ENCODE results near the gene IPPK.
"Not testable (repeated sequence)": the region's sequence is repeated elsewhere in the genome, so short reads cannot be mapped to it uniquely, and the experiment has no call there.

Gene IPPK

DNA sequence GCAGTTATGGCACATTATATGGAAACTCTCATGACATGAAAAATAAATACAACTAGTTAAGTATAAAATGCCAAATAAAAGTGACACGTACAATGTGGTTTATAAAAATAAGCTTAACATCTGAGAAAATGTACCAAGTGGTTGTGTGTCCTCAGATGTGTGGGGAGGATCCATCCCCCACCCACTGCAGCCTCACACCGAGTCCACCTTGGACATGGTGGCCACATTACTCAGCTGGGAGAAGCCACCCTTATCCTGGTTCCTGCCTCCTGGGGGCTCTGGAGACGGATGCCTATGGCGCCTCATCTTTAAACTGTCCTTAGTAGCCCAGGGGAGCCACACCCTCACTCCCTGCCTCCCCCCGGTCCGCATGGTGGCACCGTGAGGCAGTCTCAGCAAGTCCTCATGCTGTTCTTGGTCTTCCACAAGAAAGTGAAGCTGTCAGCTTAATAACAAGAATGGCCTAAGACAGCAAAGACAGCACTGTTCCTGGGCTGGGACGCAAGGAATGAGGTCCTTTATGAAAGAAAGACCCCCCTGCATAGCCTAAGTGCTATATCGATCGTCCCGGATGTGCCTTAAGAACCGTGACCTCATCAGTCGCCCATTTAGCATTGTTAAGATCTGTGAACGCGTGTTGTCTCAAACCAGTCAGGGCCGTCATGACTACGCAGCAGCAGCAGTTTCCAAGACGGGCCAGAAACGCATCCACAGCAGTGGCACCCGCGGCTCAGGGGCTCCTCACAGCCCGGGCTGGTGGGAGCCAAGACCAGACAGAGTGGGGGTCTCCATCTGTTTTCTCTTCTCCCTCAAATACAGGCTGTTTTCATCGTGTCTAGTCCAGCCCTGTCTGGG, 56.4 kb downstream of the IPPK start:
- DNase-seq = no peak

DNA sequence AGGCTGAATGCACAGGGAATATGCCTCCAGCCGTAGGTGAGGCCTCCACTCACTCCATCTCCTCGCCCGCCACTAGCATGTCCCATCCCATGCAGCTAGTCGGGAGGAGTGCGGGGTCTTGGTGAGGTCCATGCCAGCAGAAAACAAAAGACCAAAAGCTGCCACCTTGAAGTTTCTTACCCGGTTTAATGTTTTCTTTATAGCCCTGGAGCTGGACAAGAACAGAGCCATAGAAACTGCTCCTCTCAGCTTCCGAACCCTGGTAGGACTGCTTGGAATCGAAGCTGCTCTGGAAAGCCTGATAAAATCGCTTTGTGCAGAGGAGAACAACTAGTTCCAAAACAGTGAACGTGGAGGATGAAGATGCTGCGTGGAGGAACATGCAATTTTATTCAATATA, 57.1 kb downstream of the IPPK start:
- no peak for DNase-seq

DNA sequence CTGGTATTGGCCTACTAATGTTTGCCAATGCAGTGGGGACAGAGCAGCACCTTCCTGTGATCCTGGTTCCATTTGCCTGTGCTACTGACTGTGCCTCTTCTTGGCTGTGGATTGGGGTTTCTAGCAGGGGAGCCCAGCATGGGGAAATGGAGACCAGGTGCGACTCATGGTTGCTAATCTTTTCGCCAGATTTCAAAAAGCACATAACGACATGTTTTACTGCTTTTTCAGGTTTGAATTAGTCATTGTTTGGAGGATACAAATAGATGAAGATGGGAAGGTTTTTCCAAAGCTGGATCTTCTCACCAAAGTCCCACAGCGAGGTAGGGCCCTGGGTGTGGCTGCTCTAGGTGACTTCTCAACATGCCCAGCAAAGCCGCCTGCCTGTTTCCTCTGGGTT, 57.6 kb downstream of the IPPK start:
- no peak for DNase-seq

DNA sequence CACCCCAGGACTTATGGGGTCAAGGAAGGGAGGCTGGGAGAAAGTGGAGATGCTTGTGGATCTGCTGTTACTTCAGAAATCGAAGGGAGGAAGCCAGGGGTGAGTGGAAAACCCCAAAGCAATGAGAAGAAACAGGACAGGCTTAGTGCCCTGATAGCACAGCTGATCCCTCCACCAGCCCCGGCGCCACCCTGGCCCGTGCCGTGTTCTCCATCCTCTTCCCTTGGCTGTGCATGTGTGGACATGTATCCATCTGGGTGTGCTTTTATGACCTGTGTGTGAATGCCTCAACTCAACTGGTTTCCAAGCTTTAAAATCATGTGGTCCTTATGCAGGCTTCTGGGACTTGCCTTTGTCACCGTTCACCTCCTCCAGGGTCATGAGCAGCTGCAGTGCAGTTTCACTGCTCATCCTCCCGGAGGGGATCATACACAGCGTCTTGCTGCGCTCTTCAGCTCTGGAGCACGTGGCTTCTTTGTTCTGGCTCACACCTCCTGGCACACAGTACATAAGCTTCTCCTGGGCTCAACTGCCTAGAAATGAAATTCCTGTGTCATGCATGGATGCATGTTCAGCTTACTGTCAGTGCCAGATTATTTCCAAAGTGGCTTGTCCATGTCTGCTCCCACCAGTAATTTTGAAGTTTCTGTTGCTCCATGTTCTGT, 58.2 kb downstream of the IPPK start:
- DNase-seq = no peak

DNA sequence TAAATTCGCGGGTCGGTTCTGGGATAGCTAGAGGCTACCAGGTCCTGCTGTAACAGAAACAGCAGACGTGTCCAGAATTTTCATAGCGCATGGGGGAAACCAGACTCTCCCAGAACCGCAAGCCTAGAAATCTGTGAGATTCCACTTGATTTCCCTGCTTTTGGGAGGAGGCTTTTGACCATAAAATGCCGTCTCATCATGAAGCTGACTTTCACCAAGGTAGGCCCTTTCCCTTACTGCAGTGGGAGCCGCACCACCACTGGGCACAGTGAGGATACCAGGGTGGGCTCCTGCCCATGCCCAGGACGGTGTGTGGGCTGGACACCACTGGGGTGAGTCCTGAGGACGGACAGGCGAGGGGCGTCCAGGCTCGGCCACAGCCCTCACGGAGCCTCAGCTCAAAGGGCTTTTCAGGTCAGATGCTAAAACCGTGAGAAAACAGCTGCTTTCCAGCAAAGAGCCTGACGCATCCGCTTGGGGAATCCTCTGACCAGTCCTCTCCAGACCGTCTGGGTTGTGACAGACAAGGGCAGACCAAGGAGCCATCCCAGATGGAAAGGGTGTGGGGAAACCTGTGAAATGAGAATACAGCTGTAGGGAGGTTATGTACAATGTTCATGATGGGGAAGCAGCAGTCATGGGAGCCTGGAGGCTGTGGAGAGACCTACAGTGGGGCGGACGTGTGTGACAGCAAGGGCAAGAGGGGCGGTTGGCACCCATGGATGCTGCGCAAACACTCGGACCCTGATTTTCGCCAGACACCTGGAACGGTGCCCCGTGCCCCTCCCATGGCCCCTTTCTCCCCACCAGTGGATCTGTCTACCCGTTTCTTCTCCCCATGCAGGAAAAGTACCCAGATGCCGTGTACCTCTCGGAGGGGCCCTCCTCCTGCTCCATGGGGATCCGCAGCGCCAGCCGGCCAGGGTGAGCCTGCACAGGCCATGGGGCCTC, 59.2 kb downstream of the IPPK start:
- no peak for DNase-seq

DNA sequence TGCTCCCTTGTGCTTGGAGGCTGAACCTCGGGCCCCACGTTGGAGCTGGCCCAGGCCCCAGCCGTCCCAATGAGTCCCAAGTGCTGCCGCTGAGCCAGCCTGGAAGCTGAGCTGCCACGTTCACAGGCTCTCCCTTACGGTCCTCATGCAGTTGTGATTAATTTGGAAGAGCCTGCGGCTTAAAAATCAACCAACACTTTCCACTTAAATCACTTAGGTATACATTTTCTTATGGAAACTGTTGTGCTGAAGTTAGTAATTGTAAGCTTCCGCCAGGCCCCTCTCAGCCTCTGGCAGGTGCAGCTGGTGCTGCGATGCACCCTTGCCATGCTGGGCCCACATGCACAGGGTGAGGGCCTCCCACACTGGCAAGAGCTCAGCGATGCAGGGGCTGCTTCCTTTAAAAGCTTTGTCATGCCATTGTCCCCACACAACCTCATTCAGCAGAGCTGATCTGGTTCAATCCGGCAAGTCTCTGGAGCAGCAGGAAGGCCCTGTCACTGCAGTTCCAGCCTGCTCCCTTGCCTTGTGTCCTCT, 61.0 kb downstream of the IPPK start:
- DNase-seq = no peak

DNA sequence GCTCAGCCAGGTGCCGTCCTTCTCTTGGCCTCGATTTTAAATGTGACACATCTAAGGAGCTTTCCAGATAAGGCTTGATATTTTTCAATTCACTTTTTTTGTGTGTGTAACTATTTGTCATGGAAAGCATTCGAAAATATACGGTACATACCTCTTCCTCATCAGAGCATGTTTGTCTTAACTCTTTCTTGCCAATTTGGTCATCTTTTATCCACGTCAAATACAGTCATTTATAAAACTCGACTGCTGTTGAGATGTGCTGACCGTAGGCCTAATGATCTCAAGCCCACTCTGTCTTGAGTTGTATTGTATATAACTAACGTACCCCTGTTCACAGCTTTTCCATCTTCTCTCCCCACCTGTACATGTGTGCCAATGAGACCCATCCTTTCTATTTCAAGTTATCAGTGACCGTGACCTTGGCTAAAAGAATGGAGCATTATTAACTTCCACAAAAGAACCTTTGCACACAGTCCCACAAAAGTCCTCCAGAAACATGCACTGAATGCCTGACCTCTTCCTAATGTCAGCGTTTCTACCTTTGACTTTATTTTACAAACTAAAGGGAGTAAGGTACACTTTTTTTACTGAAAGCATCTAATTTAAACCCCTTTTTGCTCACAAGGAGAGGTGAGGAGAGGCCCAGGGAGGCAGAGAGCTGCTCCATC, 61.6 kb downstream of the IPPK start:
- no peak for DNase-seq

DNA sequence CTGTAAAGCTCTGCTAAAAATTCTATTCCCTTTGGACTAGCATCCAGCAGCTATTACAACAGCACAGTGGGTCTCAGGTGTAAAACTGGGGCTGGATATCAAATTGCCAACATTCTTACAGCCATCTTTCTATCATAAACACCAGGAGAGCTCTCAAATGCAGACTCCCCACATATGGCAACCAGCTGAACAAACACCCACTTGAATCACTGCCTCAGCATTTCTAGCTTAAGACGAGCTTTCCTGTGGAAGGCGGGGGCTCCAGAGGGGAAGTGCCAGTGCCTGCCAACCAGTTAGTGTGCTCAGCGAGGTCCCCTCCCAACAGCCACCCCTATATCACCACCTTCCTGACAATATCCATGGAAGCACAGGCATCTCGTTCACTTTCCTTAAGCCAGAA, 62.2 kb downstream of the IPPK start:
- no peak for DNase-seq

DNA sequence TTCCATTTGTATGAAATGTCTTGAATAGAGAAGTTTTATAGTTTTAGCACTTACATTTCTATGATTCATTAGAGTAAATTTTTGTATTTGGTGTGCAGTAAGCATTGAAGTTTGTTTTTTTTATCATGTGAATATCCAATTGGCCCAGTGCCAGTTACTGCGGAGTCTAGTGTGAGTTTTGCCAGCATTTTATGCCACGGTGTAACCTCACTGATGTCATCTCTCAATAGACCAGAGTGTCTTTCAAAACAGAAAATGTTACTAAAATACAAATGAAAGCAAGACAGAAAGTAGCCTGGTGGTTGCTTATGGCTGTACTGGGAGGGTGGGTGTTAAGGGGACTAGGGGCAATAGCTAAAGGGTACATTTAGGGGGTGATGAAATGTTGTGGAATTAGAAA, 62.8 kb downstream of the IPPK start:
- DNase-seq = no peak

DNA sequence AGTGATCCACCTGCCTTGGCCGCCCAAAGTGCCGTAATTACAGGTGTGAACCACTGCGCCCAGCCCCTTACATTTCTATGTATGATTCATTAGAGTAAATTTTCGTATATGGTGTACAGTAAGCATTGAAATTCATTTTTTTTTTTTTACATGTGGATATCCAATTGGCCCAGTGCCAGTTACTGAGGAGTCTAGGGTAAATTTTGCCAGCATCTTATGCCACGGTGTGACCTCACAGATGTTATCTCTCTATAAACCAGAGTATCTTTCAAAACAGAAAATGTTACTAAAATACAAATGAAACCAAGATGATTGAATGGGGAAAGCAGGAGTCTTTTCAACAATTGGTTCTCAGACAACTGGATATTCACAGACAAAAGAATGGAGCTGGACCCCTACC, 64.7 kb downstream of the IPPK start:
- no peak for DNase-seq

DNA sequence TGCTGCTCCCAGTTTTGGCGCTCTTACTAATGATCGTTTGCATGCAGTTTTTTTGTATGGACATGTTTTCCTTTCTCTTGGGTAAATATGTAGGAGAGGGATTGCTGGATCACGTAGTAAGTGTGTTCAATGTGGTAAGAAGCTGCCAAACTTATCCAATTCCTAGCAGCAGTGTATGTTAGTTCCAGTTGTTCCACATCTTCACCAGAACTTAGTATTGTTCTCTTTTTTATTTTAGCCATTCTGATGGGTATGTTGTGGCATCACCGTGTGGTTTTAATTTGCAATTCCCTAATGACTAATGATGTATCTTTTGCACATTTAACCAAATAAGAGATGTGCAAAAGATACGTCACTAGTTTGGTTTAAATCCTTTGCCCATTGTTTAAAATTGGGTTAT, 65.9 kb downstream of the IPPK start:
- DNase-seq = no peak

DNA sequence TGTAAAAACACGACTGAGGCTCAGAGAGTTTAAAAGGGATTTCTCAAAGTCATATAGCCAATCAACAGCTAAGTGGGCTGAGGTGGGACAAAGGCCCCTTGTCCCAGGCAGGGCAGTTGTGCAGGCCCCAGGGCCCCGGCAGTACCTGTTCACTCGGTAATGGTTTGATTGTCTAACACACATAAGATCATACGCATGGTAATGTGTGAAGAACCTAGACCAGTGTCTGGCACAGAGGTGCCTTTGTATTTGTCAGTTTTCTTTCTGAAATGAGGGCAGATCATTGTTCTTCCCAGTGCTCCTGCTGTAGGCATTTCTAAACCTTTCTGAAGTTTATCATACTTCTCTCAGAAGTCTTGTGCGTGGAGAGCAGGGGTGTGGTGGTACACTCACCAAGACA, 66.8 kb downstream of the IPPK start:
- DNase-seq = no peak

DNA sequence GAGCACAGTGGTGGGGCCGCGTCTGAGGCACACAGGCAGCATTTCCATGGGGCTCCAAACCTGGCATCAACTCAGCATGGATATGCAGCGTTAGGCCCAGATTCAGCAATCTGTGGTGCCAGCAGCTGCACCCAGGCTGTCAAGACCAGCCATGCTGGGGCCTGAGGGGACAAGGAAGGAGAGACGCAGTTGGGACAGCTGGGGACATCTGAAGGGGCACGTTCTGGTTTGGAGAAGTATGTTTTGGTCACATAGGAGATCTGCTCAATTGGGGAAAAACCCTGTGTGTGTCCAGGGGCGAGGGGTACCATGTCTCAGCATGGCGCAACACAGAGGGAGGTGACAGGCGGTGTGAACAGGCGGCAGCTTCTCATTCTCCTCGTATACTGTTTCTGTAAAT, 67.5 kb downstream of the IPPK start:
- DNase-seq = no peak

DNA sequence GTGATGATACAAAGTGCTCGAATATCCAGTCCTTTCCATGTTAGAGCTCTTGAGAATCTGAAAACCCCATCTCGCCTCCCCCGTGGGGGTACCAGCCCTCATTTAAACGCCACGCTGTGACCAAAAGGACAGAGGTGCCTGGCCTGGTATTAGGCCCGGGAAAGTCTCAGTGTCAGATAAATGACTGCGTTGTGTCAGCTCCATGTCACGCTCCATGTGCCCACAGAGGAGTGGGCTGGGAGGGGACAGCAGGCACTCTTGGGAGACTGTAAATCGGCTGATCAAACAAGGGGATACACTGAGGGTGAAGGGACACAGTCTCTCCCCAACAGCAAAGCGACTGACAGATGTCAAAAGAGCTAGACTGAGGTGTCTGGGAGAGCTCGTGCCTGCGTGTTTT, 68.5 kb downstream of the IPPK start:
- DNase-seq = no peak

DNA sequence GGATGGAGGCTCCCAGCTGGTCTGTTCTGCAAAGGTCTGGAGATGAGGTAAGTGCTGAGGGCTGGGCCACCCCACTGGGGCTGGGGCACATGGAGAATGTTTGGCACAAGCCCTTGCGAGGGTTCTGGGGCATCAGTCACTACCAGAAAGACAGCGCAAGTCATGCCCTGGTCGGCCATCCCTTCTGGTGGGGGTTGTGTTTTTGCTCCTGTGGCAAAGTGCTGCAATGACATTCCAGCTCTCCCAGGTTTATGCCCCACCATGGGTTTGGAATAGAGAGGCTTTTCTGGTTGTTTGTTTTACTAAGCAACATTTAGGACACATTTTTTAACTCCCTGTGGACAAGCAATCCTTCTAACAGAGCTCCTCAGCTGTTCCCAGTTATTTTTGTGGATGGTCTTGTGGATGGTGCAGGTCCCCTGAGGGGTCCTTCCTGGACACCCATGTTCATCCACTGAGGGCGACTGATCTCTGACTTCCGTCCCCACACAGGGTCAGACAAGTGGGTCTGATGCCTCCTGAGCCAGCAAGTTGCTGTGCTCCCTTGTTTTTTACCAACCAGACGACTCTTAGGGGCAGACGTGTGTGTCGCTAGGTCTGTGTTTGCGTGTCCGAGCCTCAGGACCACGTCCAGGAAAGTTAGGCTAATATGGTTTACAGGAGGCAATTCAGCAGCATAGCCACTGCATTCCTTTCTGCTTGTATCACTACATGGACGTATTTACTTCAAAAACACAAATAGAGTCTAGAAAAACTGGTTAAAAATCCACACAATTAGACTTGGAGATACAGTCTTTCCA, 69.3 kb downstream of the IPPK start:
- DNase-seq = no peak

DNA sequence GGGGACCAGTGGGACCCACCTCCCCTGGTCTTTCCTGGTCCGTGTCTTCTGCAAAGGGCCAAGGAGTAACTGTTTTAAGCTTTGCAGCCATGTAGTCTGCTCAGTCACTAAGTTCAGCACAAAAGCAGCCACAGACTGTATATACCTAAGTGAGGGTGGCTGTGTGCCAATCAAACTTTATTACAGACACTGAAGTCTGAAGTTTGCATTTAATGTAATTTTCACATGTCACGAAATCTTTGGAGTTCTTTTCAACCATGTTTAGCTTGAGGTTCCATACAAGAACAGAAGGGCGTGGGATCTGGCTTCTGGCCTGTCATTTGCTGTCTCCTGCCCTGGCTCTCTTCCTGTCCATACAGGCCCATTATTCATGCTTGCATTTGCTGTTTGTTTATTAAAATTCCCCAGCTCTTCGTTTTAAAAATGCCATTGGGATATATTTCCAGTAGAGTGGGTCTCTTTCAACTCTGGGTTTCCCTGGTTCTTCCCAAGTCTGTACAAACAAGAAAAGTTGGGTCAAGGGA, 69.9 kb downstream of the IPPK start:
- DNase-seq = no peak

DNA sequence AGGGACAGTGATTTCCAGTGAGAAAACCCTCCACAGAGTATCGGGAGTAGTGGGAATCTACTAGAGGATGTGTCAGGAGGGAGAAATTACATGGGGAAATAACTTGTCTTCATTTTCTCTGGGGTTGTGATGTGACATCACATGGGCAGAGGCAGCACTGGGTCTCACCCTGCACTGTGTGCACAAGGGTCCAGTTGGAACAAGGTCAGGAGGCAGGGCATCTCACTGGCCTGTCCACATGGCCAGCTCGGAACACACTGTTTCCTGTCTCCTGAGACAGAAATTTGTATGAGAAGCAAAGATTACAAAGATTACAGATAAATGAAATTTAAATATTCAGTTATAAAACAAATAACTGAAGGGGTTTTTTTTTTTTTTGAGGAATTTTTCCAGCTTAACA, 71.5 kb downstream of the IPPK start:
- no peak for DNase-seq

DNA sequence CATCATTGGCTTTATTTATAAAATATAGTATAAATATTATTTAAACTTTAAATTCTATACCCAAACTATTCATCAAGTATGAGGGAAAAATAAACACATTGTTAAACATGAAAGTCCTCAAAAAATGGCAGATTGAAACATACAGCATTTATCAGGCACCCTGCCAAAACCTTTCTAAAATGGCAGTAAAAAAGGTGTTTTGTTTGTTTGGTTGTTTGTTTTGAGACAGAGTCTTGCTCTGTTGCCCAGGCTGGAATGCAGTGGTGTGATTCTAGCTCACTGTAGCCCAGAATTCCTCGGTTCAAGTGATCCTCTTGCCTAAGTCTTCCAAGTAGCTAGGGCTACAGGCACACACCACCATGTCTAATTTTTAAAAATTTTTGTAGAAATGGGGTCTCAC, 74.0 kb downstream of the IPPK start:
- no peak for DNase-seq

DNA sequence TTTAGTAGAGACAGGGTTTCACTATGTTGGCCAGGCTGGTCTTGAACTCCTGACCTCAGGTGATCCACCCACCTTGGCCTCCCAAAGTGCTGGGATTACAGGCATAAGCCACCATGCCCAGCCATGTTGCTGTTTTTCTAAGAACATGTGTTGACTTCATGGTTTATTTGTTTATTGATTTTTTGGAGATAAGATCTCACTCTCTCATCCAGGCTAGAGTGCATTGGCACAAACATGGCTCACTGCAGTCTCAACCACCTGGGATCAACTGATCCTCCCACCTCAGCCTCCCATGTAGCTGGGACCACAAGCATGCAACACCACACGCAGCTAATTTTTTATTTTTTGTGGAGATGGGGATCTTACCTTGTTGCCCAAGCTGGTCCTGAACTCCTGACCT, 74.9 kb downstream of the IPPK start:
- DNase-seq = not testable (repeated sequence)

DNA sequence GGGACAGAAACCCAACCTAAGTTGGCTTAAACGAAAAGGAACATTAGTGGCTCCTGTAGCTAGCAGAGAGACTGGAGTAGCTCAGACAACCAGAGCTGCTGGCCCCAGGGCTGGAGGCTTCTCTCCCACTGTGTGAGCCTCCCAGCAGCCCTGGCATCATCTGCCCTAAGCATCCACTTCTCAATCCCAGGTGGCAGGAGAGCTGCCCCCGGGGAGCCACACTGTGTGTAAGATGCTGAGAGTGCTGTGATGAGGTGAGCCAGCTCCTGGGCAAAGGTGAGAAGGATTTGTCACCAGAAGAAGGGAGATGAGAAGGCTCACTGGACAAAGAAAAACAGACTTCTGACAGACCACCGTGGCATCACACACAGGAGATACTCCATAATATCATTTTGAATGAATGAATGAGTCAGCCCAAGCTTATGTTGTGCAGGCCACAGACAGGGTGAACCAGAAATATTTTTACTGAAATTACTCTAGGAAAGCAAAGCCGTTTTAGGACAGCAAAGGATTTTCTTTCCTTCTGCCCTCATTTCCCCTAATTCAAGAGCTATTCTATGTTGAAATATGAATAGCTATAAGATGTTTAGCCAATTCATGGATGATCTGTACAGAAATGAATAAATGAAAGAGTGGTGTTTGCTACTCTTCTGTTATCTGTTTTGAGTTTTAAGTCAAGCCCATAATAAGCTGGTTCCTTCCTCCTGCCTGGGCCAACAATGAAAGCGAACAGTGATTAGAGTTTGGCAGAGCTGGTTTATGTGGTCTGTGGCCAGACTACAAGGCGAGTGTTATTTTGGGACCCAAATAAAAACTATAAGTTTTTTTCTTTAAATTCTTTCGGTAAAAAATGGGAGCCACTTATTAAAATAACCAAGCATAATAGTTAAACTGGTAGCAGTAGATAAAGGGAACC, 76.7 kb downstream of the IPPK start:
- no peak for DNase-seq
